Measurements from ENCODE around the gene GRK3.
"Not testable (repeated sequence)": the region's sequence is repeated elsewhere in the genome, so short reads cannot be mapped to it uniquely, and the experiment has no call there.

The GRK3 gene

GRCh38 chr22:25564320-25564978 is at the start of gene GRK3:
TSS of gene GRK3 (plus strand) at chr22:25564675. CDS start at chr22:25565041, 366 bp downstream.
- peak within 1 kb of the TSS; percentile 63 for H3K4me3 ChIP-seq (ENCODE audit: low read depth, low read length)
- DNase-seq (ENCODE audit: low read depth), result no peak
- TF ChIP-seq CTCF (IDR thresholded peaks at IDR 0.05; ENCODE audit: low read depth, low read length, missing control alignments), result no peak

- no peak overlapping the region for H3K4me3 ChIP-seq (ENCODE audit: low read depth, low read length)
- DNase-seq (ENCODE audit: low read depth), result no peak
- TF ChIP-seq CTCF (IDR thresholded peaks at IDR 0.05; ENCODE audit: low read depth, low read length, missing control alignments), result no peak
Observed at GRCh38 chr22:25518000-25518663, 46.3 kb upstream of the GRK3 start.

- no peak for TF ChIP-seq CTCF (IDR thresholded peaks at IDR 0.05; ENCODE audit: low read depth, low read length, missing control alignments)
- no peak for DNase-seq (ENCODE audit: low read depth)
- no peak overlapping the region for H3K4me3 ChIP-seq (ENCODE audit: low read depth, low read length)
Observed at GRCh38 chr22:25525376-25525775, 39.1 kb upstream of the GRK3 start.

- not testable (repeated sequence) for H3K4me3 ChIP-seq (ENCODE audit: low read depth, low read length); DNase-seq (ENCODE audit: low read depth)
Observed at GRCh38 chr22:25525804-25526584, 38.5 kb upstream of the GRK3 start.

- not testable (repeated sequence) for DNase-seq (ENCODE audit: low read depth); H3K4me3 ChIP-seq (ENCODE audit: low read depth, low read length)
Observed at GRCh38 chr22:25527016-25527415, 37.5 kb upstream of the GRK3 start.

GRCh38 chr22:25528068-25528467 is 36.4 kb upstream of the GRK3 start:
- DNase-seq (ENCODE audit: low read depth), result not testable (repeated sequence)

GRCh38 chr22:25529059-25529458 is 35.4 kb upstream of the GRK3 start:
- H3K4me3 ChIP-seq (ENCODE audit: low read depth, low read length); DNase-seq (ENCODE audit: low read depth): not testable (repeated sequence)

More at GRCh38 chr22:25528068-25528467, 36.4 kb upstream of the GRK3 start:
- not testable (repeated sequence) for H3K4me3 ChIP-seq (ENCODE audit: low read depth, low read length)

- DNase-seq (ENCODE audit: low read depth); H3K4me3 ChIP-seq (ENCODE audit: low read depth, low read length): not testable (repeated sequence)
Observed at GRCh38 chr22:25529541-25530137, 34.8 kb upstream of the GRK3 start.

- DNase-seq (ENCODE audit: low read depth); H3K4me3 ChIP-seq (ENCODE audit: low read depth, low read length): not testable (repeated sequence)
Observed at GRCh38 chr22:25531677-25532076, 32.8 kb upstream of the GRK3 start.

GRCh38 chr22:25534724-25535123 is 29.8 kb upstream of the GRK3 start:
- no peak for TF ChIP-seq CTCF (IDR thresholded peaks at IDR 0.05; ENCODE audit: low read depth, low read length, missing control alignments)
- no peak for DNase-seq (ENCODE audit: low read depth)
- no peak overlapping the region for H3K4me3 ChIP-seq (ENCODE audit: low read depth, low read length)
